GM12891 (cell line): Measurements from ENCODE around the gene NHSL1.

Experiments used
- POLR2A ChIP-seq: IDR thresholded peaks from 2 replicates; pipeline ENCODE4 v1.6.1; 2011; ENCODE audit warnings: low read depth, low read length, control low read depth
- POLR2AphosphoS5 ChIP-seq: IDR thresholded peaks from 2 replicates; pipeline ENCODE4 v1.6.1; 2011; ENCODE audit warnings: low read depth, low read length, control low read depth
- POU2F2 ChIP-seq: IDR thresholded peaks from 2 replicates; pipeline ENCODE4 v1.6.1; 2011; ENCODE audit warnings: low read depth, mild to moderate bottlenecking, control low read depth, low read length, moderate library complexity
- SPI1 ChIP-seq: IDR thresholded peaks from 2 replicates; pipeline ENCODE4 v1.6.1; 2011; ENCODE audit warnings: low read depth, low read length, control low read depth
- TAF1 ChIP-seq: IDR thresholded peaks from 2 replicates; pipeline ENCODE4 v1.6.1; 2011; ENCODE audit warnings: low read depth, low read length, control low read depth

- TF ChIP-seq POLR2A (no peak), SPI1 (no peak), POLR2AphosphoS5 (no peak), POU2F2 (no peak), TAF1 (no peak)
Observed at GRCh38 chr6:138377042-138377441, 122.3 kb downstream of the NHSL1 start.
